Measurements from ENCODE around the gene C3orf18. TPM values are rescaled to one million over a fixed set of nuclear protein-coding genes. Genes with fewer than 3 reads are reported as not detected.
A peak's percentile ranks its signal among the peaks of the same experiment; 100 is the strongest.

The C3orf18 gene
- total RNA-seq (2013; cell fraction: nucleolus; rRNA removed), result 2.5 and 3.6 TPM in 2 replicates
- total RNA-seq (2014; rRNA removed), result 0.45 and 0.87 TPM in 2 replicates
- total RNA-seq (2014; rRNA removed; fragmentation: Illumina TruSeq; extraction: Trizol), result 0.64 and 0.76 TPM in 2 replicates
- total RNA-seq (2021), result 0.61 and 1.3 TPM in 2 replicates
- polyA plus RNA-seq (2011; ENCODE audit: low read depth), result 1.3 TPM
- polyA plus RNA-seq (2011; rRNA removed), result 2.3 and 3.2 TPM in 2 replicates
- 3.9 and 4.8 TPM in 2 replicates for polyA plus RNA-seq (2011; cell fraction: cytosol; rRNA removed)
- polyA plus RNA-seq (2011; cell fraction: nucleus; rRNA removed), result 8.2 and 11.4 TPM in 2 replicates
- 1.6 and 1.9 TPM in 2 replicates for polyA plus RNA-seq (2012)
- 0.48 and 1.0 TPM in 2 replicates for polyA plus RNA-seq (2014; fragmentation: Illumina TruSeq; extraction: Trizol)
- polyA plus RNA-seq (2014; fragmentation: Nextera tagmentation; extraction: Ambion mirVana), result under 1 TPM; 0.06 to 0.22 TPM
- polyA plus RNA-seq (2014; rRNA removed), result 0.77 and 1.7 TPM in 2 replicates
- under 1 TPM; 0.44 to 0.56 TPM for polyA plus RNA-seq (2016; fragmentation: Nextera tagmentation; extraction: Ambion mirVana)
- polyA minus RNA-seq (2011; rRNA and poly(A)+ RNA removed), result 1.6 and 3.4 TPM in 2 replicates
- 0.52 TPM in 1 of 2 replicates, not detected in the other for polyA minus RNA-seq (2011; cell fraction: cytosol; rRNA and poly(A)+ RNA removed)
- 1.8 and 3.3 TPM in 2 replicates for polyA minus RNA-seq (2011; cell fraction: nucleus; rRNA and poly(A)+ RNA removed)
- percentile 44 among the genes with signal in this experiment for Bru-seq, nascent RNA
- percentile 36 among the genes with signal in this experiment for BruChase-seq, experiment 1, labeled RNA remaining after a 6-hour chase
- percentile 42 among the genes with signal in this experiment for BruChase-seq, experiment 2, labeled RNA remaining after a 2-hour chase
- long read RNA-seq, experiment 1, partial matches to known transcripts, result 0 of 1 reads
- long read RNA-seq, experiment 1, other reads (novel, unspliced or antisense), result 0 of 1 reads
- long read RNA-seq, experiment 2, result 0 reads

DNA sequence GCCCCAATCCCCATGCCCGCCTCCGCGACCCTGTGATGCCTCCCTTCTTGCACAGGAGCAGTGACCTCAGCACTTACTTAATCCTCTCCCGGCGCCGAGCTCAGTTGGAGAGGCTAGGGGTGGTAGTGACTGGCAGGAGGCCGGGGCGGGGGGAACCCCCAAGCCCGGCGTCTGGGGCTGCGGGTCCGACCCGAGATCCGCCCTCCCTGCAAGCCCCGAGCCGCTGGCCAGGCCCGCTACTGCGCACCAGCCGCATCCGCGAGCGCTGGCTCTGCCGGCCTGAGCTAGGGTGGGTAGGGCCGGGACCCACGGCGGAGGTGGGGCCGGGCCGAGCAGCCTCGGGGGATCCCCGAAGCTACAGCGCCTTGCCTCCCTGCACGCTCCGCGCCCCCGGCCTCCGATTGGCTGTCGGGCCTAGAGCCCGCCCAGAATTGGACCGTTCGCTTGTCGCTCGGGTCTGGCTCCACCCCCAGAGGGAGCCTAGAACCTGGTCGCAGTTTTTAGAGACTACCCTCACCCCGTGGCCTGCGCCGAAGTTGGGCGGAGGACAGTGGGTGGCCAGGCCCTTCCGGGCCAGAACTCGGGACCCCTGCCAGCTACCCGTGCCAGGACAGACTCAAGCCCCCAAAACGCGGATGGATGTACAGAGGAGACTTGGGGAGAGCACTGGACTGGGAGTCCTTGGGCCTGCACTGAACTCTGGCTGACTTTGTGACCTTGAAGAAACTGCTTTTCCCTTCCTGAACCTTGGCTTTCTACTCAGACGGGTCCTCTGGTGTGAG is at the start of gene C3orf18:
C3orf18 (minus strand) TSS at position 362 of the 782 bp plus-strand sequence. CDS start 2,048 bp downstream, outside the sequence.
- Histone ChIP-seq H3K27ac (ENCODE audit: control insufficient read depth, insufficient read depth) (no peak within 1 kb of the TSS), H3K4me1 (ENCODE audit: control insufficient read depth, insufficient read depth, low read length) (peaks cover 13% of the 10 kb centered on the region), H3K4me2 (ENCODE audit: control insufficient read depth, insufficient read depth) (peak within 1 kb of the TSS; percentile 96), H4K20me1 (ENCODE audit: control insufficient read depth, insufficient read depth) (no peaks in the 10 kb centered on the region), H3K36me3 (ENCODE audit: control insufficient read depth in 2 of 2, insufficient read depth in 2 of 2, low read length in 1 of 2) (no peaks in the 10 kb centered on the region; a peak in 1 of 4 replicates), H3K4me3 (peak within 1 kb of the TSS; percentile 81; the same call in 1 of the 2 replicates), H3K9me3 (replicated peaks; ENCODE audit: control insufficient read depth, insufficient read depth, low read length) (no peaks in the 10 kb centered on the region), H3K9ac (ENCODE audit: control insufficient read depth, insufficient read depth, low read length) (peak within 1 kb of the TSS; percentile 72), H3K27me3 (replicated peaks in 1 of 2; ENCODE audit: control insufficient read depth in 2 of 2, insufficient read depth in 2 of 2, low read length in 1 of 2) (no peaks in the 10 kb centered on the region), H2AFZ (ENCODE audit: control insufficient read depth, low read depth, low read length) (peak within 1 kb of the TSS; percentile 76), H3K79me2 (ENCODE audit: control insufficient read depth, insufficient read depth, low read length) (peaks cover 5% of the 10 kb centered on the region)
- SMC1A ChIA-PET (ENCODE audit: uncharacterized antibody, unreplicated experiment), result interaction anchor here (1.0 to 2.9 kb wide), 5 partner anchors 23 to 48 kb away, joined by 3 to 21 read pairs (median 3); partner anchors contain the start of gene CISH
- in situ Hi-C loops (cut with MboI) (no loop called here), intact Hi-C loops (cut with micrococcal nuclease; ENCODE audit: unreplicated experiment) (loop anchor here (5.0 kb wide), 1 partner anchor 820 kb away; the partner anchor contains the start of gene MANF)
- ATAC-seq (peak; percentile 88), DNase-seq (ENCODE audit: low read depth, low spot score) (peak; percentile 71), FAIRE-seq (peak; percentile 95)
- WGBS (ENCODE audit: insufficient coverage, insufficient replicate concordance, low lambda C conversion rate, missing lambda C conversion rate), result 2% methylated on average over 34 of the region's 53 CpGs
- BruUV-seq (replicated peaks), result no TSS peak
- RAD21 ChIA-PET (ENCODE audit: unreplicated experiment), result interaction anchor here (0.7 to 2.0 kb wide), 8 partner anchors 22 to 933 kb away, joined by 3 to 14 read pairs (median 4); partner anchors contain the start of gene CISH
- CTCF ChIA-PET, result interaction anchor here (0.7 to 9.9 kb wide), 12 partner anchors 10 to 1114 kb away, joined by 3 to 164 read pairs (median 6); partner anchors contain the start of genes CISH and MAPKAPK3
- POLR2A ChIA-PET, result interaction anchor here (0.9 to 2.5 kb wide), 16 partner anchors 18 to 1417 kb away, joined by 3 to 14 read pairs (median 6); partner anchors contain the start of genes CISH, CYB561D2, MAPKAPK3 and NPRL2
- TF ChIP-seq BCL11A (IDR thresholded peaks at IDR 0.05; ENCODE audit: low read depth, low read length) (no peak), POLR2AphosphoS5 (IDR thresholded peaks at IDR 0.05; ENCODE audit: low read length) (no peak), HSF1 (IDR thresholded peaks at IDR 0.05; ENCODE audit: low read depth, low read length) (no peak), NFYA (IDR thresholded peaks at IDR 0.05; ENCODE audit: borderline replicate concordance, low read depth, low read length) (peak; percentile 71), CBFB (IDR thresholded peaks at IDR 0.05; ENCODE audit: low read depth) (no peak), ESRRA (IDR thresholded peaks at IDR 0.05; ENCODE audit: low read length) (no peak), ZSCAN29 (IDR thresholded peaks at IDR 0.05) (no peak), IRF3 (IDR thresholded peaks at IDR 0.05) (peak; percentile 89), STAT1 (conservative IDR thresholded peaks at IDR 0.05) (no peak), HCFC1 (IDR thresholded peaks at IDR 0.05; ENCODE audit: low read length) (no peak), RFX5 (IDR thresholded peaks at IDR 0.05; ENCODE audit: low read depth, low read length) (peak; percentile 71; the same call in 1 of the 2 replicates)
- TF ChIP-seq, protein P1, sequence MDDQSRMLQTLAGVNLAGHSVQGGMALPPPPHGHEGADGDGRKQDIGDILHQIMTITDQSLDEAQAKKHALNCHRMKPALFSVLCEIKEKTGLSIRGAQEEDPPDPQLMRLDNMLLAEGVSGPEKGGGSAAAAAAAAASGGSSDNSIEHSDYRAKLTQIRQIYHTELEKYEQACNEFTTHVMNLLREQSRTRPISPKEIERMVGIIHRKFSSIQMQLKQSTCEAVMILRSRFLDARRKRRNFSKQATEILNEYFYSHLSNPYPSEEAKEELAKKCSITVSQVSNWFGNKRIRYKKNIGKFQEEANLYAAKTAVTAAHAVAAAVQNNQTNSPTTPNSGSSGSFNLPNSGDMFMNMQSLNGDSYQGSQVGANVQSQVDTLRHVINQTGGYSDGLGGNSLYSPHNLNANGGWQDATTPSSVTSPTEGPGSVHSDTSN (IDR thresholded peaks at IDR 0.05; ENCODE audit: insufficient replicate concordance, low read depth, low read length), result peak; percentile 97
- TF ChIP-seq, protein P2, sequence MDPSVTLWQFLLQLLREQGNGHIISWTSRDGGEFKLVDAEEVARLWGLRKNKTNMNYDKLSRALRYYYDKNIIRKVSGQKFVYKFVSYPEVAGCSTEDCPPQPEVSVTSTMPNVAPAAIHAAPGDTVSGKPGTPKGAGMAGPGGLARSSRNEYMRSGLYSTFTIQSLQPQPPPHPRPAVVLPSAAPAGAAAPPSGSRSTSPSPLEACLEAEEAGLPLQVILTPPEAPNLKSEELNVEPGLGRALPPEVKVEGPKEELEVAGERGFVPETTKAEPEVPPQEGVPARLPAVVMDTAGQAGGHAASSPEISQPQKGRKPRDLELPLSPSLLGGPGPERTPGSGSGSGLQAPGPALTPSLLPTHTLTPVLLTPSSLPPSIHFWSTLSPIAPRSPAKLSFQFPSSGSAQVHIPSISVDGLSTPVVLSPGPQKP (IDR thresholded peaks at IDR 0.05; ENCODE audit: low read depth, low read length), result no peak
